Neural cell (in vitro differentiated cells): Measurements from ENCODE around the gene SLC38A7.

Experiments used
- CTCF ChIP-seq: fragments of 450-650 bp; IDR thresholded peaks from 2 replicates; pipeline ENCODE4 v1.5.1; 2014; ENCODE audit warnings: antibody characterized with exemption, mild to moderate bottlenecking, moderate library complexity; ENCODE audit not compliant: poor library complexity, severe bottlenecking
- EP300 ChIP-seq: fragments of 450-650 bp; conservative IDR thresholded peaks from 2 replicates; pipeline ENCODE4 v1.6.1; 2014; ENCODE audit warnings: antibody characterized with exemption, mild to moderate bottlenecking, moderate library complexity; ENCODE audit not compliant: poor library complexity, severe bottlenecking

- no peak for TF ChIP-seq EP300
- TF ChIP-seq CTCF = no peak
Measured at GRCh38 chr16:58620396-58620795, 64.2 kb downstream of the SLC38A7 start.
